Fibroblast of pulmonary artery (primary cell): ENCODE data around the gene NCAPG2.
A peak's percentile ranks its signal among the peaks of the same experiment; 100 is the strongest.

Experiments
- DNase-seq: peaks from one replicate; pipeline ENCODE4 v3.0.0-alpha.2; 2010; ENCODE audit warnings: low read depth
- H3K4me3 ChIP-seq: replicated peaks from 2 replicates; pipeline ENCODE4 v1.5.1; 2011; ENCODE audit warnings: low read depth, mild to moderate bottlenecking, control low read depth, low read length, moderate library complexity
- TF ChIP-seq, protein P1 (sequence below): IDR thresholded peaks from 2 replicates; pipeline ENCODE4 v1.5.1; 2011; ENCODE audit warnings: mild to moderate bottlenecking, control low read depth, low read length, inconsistent platforms; ENCODE audit errors: missing control alignments

Gene NCAPG2

GRCh38 chr7:158595068-158595467 is 109.5 kb downstream of the NCAPG2 start:
- no peak overlapping the region for H3K4me3 ChIP-seq
- TF ChIP-seq, protein P1, sequence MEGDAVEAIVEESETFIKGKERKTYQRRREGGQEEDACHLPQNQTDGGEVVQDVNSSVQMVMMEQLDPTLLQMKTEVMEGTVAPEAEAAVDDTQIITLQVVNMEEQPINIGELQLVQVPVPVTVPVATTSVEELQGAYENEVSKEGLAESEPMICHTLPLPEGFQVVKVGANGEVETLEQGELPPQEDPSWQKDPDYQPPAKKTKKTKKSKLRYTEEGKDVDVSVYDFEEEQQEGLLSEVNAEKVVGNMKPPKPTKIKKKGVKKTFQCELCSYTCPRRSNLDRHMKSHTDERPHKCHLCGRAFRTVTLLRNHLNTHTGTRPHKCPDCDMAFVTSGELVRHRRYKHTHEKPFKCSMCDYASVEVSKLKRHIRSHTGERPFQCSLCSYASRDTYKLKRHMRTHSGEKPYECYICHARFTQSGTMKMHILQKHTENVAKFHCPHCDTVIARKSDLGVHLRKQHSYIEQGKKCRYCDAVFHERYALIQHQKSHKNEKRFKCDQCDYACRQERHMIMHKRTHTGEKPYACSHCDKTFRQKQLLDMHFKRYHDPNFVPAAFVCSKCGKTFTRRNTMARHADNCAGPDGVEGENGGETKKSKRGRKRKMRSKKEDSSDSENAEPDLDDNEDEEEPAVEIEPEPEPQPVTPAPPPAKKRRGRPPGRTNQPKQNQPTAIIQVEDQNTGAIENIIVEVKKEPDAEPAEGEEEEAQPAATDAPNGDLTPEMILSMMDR, result no peak
- DNase-seq, result peak; percentile 47

DNA sequence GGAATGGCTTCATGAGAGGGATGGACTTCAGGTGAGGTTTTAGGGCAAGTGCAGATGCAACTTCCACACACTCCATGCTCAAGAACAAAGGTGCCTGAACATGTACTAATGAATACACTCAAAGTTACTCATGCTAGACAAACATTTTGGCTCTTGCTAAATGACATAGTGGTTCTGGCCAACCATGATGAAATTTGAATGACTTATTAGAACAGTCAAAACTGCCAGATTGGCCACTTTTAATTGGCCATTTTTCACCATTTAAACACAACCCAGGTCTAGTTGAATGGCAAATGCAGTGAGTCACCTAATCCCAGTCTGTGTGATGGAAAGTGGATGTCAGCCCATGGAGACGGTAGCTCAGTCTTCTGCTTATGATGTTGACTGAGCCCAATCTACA is 112.1 kb downstream of the NCAPG2 start:
- no peak for DNase-seq
- TF ChIP-seq, protein P1, result no peak

DNA sequence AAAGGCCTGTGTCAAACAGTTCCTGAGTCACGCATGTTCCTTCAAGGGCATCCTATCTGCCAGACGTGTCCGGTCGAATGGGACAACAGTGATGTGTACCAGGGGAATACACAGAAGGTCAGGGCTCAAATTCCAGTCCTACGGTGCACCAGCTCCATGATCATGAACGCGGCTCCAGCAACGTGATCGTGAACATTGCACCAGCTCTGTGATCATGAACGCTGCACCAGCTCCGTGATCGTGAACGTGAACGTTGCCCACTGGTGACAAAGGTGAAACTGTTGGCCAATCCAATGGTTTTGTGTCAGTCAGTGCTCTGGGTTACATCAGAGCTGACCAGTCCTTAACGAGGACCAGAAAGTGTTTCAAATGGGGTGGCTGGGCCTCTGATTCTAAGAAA is 112.7 kb downstream of the NCAPG2 start:
- H3K4me3 ChIP-seq, result no peak overlapping the region
- no peak for DNase-seq
- TF ChIP-seq, protein P1, result no peak

More for the DNA sequence above, 112.1 kb downstream of the NCAPG2 start:
- no peak overlapping the region for H3K4me3 ChIP-seq

- no peak overlapping the region for H3K4me3 ChIP-seq
These were observed 114.4 kb downstream of the NCAPG2 start for GRCh38 chr7:158590181-158590530.

GRCh38 chr7:158589653-158590052 is 115.0 kb downstream of the NCAPG2 start:
- TF ChIP-seq, protein P1, result no peak
- H3K4me3 ChIP-seq, result no peak overlapping the region
- DNase-seq, result no peak

More at GRCh38 chr7:158590181-158590530, 114.4 kb downstream of the NCAPG2 start:
- TF ChIP-seq, protein P1, result no peak
- DNase-seq, result no peak

- no peak overlapping the region for H3K4me3 ChIP-seq
- TF ChIP-seq, protein P1, result no peak
- no peak for DNase-seq
These were observed 115.6 kb downstream of the NCAPG2 start for GRCh38 chr7:158588878-158589442.
